H9 (cell line): ENCODE results near the gene TMEM120A. TPM values are rescaled to one million over a fixed set of nuclear protein-coding genes. Genes with fewer than 3 reads are reported as not detected.

Experiments
- DNase-seq: peaks from one replicate; pipeline ENCODE4 v3.0.0-alpha.2; 2017
- H2AFZ ChIP-seq: one replicate; pipeline ENCODE4 v1.6.1; 2013; ENCODE audit warnings: mild to moderate bottlenecking, low read length, control low read depth, moderate library complexity
- H2AK5ac ChIP-seq: 2 replicates; pipeline ENCODE4 v1.6.1; 2013; ENCODE audit warnings: low read length, control low read depth, mixed read lengths; ENCODE audit not compliant: insufficient read length
- H2BK120ac ChIP-seq: one replicate; pipeline ENCODE4 v1.6.1; 2013; ENCODE audit warnings: low read depth, mild to moderate bottlenecking, low read length, control low read depth, inconsistent platforms; ENCODE audit not compliant: poor library complexity, severe bottlenecking
- H2BK12ac ChIP-seq: 2 replicates; pipeline ENCODE4 v1.6.1; 2013; ENCODE audit warnings: low read length, control low read depth, mixed read lengths, low read depth; ENCODE audit not compliant: insufficient read length
- H2BK15ac ChIP-seq: 2 replicates; pipeline ENCODE4 v1.6.1; 2013; ENCODE audit warnings: low read depth, low read length, control low read depth
- H2BK20ac ChIP-seq: one replicate; pipeline ENCODE4 v1.6.1; 2013; ENCODE audit warnings: low read depth, mild to moderate bottlenecking, low read length, control low read depth, inconsistent platforms; ENCODE audit not compliant: poor library complexity, severe bottlenecking
- H2BK5ac ChIP-seq: 2 replicates; pipeline ENCODE4 v1.6.1; 2013; ENCODE audit warnings: low read length, control low read depth, mixed read lengths; ENCODE audit not compliant: insufficient read length
- H3K14ac ChIP-seq: 2 replicates; pipeline ENCODE4 v1.6.1; 2013; ENCODE audit warnings: low read length, control low read depth; ENCODE audit not compliant: insufficient read depth
- H3K18ac ChIP-seq: 2 replicates; pipeline ENCODE4 v1.6.1; 2013; ENCODE audit warnings: low read depth, mild to moderate bottlenecking, mixed read lengths, low read length, control low read depth; ENCODE audit not compliant: insufficient read length
- H3K23ac ChIP-seq: 2 replicates; pipeline ENCODE4 v1.6.1; 2013; ENCODE audit warnings: low read length, control low read depth, mixed read lengths, low read depth; ENCODE audit not compliant: insufficient read length
- H3K23me2 ChIP-seq: 2 replicates; pipeline ENCODE4 v1.6.1; 2013; ENCODE audit warnings: low read depth, mild to moderate bottlenecking, mixed read lengths, low read length, control low read depth; ENCODE audit not compliant: insufficient read length, poor library complexity, severe bottlenecking
- H3K27ac ChIP-seq: 2 replicates; pipeline ENCODE4 v1.5.1; 2013; ENCODE audit warnings: low read length, control low read depth, mixed read lengths, low read depth; ENCODE audit not compliant: insufficient read length
- H3K27me3 ChIP-seq: 2 replicates; pipeline ENCODE4 v1.6.1; 2013; ENCODE audit warnings: low read length, control low read depth, inconsistent platforms; ENCODE audit not compliant: insufficient read depth
- H3K4ac ChIP-seq: 2 replicates; pipeline ENCODE4 v1.6.1; 2013; ENCODE audit warnings: low read depth, mild to moderate bottlenecking, control low read depth, inconsistent platforms, low read length, moderate library complexity
- H3K4me1 ChIP-seq: 2 replicates; pipeline ENCODE4 v1.6.1; 2013; ENCODE audit warnings: low read length, control low read depth, inconsistent platforms; ENCODE audit not compliant: insufficient read depth
- H3K4me2 ChIP-seq: 2 replicates; pipeline ENCODE4 v1.6.1; 2013; ENCODE audit warnings: low read length, control low read depth, mixed read lengths; ENCODE audit not compliant: insufficient read length, insufficient read depth
- H3K56ac ChIP-seq: 2 replicates; pipeline ENCODE4 v1.6.1; 2013; ENCODE audit warnings: low read depth, mild to moderate bottlenecking, mixed read lengths, low read length, control low read depth; ENCODE audit not compliant: insufficient read length
- H3K79me1 ChIP-seq: 2 replicates; pipeline ENCODE4 v1.6.1; 2013; ENCODE audit warnings: low read depth, mild to moderate bottlenecking, moderate library complexity, low read length, control low read depth, inconsistent platforms; ENCODE audit not compliant: insufficient read depth, poor library complexity, severe bottlenecking
- H3K79me2 ChIP-seq: 2 replicates; pipeline ENCODE4 v1.6.1; 2013; ENCODE audit warnings: low read length, control low read depth, inconsistent platforms; ENCODE audit not compliant: insufficient read depth
- H3K9ac ChIP-seq: 2 replicates; pipeline ENCODE4 v1.6.1; 2013; ENCODE audit warnings: low read length, control low read depth, mixed read lengths; ENCODE audit not compliant: insufficient read length; ENCODE audit errors: extremely low read depth
- H3K9me3 ChIP-seq: one replicate; pipeline ENCODE4 v1.6.1; 2013; ENCODE audit warnings: low read depth, low read length, inconsistent platforms; ENCODE audit not compliant: control insufficient read depth
- H3T11ph ChIP-seq: one replicate; pipeline ENCODE4 v1.6.1; 2013; ENCODE audit warnings: mild to moderate bottlenecking, low read length, control low read depth, inconsistent platforms
- H4K20me1 ChIP-seq: one replicate; pipeline ENCODE4 v1.6.1; 2013; ENCODE audit not compliant: control insufficient read depth, insufficient read length, insufficient read depth
- H4K5ac ChIP-seq: 2 replicates; pipeline ENCODE4 v1.6.1; 2013; ENCODE audit warnings: low read depth, mild to moderate bottlenecking, mixed read lengths, low read length, control low read depth; ENCODE audit not compliant: insufficient read length
- H4K8ac ChIP-seq: replicated peaks from 2 replicates; pipeline ENCODE4 v1.6.1; 2013; ENCODE audit warnings: low read length, control low read depth, mixed read lengths, low read depth; ENCODE audit not compliant: insufficient read length
- H4K91ac ChIP-seq: 2 replicates; pipeline ENCODE4 v1.6.1; 2013; ENCODE audit warnings: low read depth, mild to moderate bottlenecking, moderate library complexity, mixed read lengths, low read length, control low read depth; ENCODE audit not compliant: insufficient read length
- H3K27ac Mint-ChIP-seq, 3 experiments: 2 replicates in 2 of 3; 3 replicates in 1 of 3; pipeline ENCODE4 v1.8.0; 2020 to 2021; ENCODE audit warnings: mixed read lengths in 3 of 3, mild to moderate bottlenecking in 1 of 3, moderate library complexity in 1 of 3
- H3K27me3 Mint-ChIP-seq: 2 replicates; pipeline ENCODE4 v1.8.0; 2021; ENCODE audit warnings: low read depth, mild to moderate bottlenecking, moderate library complexity, mixed read lengths
- H3K36me3 Mint-ChIP-seq, 3 experiments: 2 replicates in 2 of 3; 3 replicates in 1 of 3; pipeline ENCODE4 v1.8.0; 2020 to 2021; ENCODE audit warnings: low read depth in 3 of 3, mixed read lengths in 3 of 3; ENCODE audit not compliant: insufficient read depth in 1 of 3
- H3K4me1 Mint-ChIP-seq, 2 experiments: 2 replicates each; pipeline ENCODE4 v1.8.0; 2020; ENCODE audit warnings: mixed read lengths in 2 of 2
- H3K4me3 Mint-ChIP-seq, 2 experiments: 2 replicates in 1 of 2; 3 replicates in 1 of 2; pipeline ENCODE4 v1.8.0; 2020 to 2021; ENCODE audit warnings: mild to moderate bottlenecking in 2 of 2, mixed read lengths in 2 of 2, moderate library complexity in 1 of 2
- H3K9me3 Mint-ChIP-seq, 2 experiments: 2 replicates in 1 of 2; 3 replicates in 1 of 2; pipeline ENCODE4 v1.8.0; 2020; ENCODE audit warnings: mild to moderate bottlenecking in 2 of 2, mixed read lengths in 2 of 2, moderate library complexity in 1 of 2
- CTCF ChIP-seq: fragments of 200-600 bp; sonication (generic); conservative IDR thresholded peaks from 3 replicates; pipeline ENCODE4 v1.8.0; 2021; ENCODE audit warnings: antibody characterized with exemption, mild to moderate bottlenecking
- WGBS: extraction: QIAGEN DNeasy Blood & Tissue Kit; methylation state at CpG from one replicate; pipeline ENCODE4 v1.1.7; 2013; ENCODE audit warnings: missing lambda C conversion rate, low lambda C conversion rate, mixed read lengths; ENCODE audit not compliant: insufficient read length; ENCODE audit errors: extremely low coverage; 5-methylcytosine and 5-hydroxymethylcytosine counted together
- total RNA-seq: library from RNA; stranded (reverse); gene quantifications from 2 replicates; pipeline ENCODE4 v1.2.1, GENCODE V29; 2021

TMEM120A gene
- total RNA-seq, 1 experiment from 2014 or later = 30.0 TPM

- H3K9me3 Mint-ChIP-seq = no peaks in the 10 kb centered on the region; a peak in 1 of 5 replicates
- WGBS = no CpG with 5 or more reads among the region's 21 CpGs
- Histone ChIP-seq H2BK120ac (no peak overlapping the region), H3K27ac (no peak overlapping the region), H3K9me3 (no peaks in the 10 kb centered on the region), H2AK5ac (no peak overlapping the region), H2BK5ac (no peak overlapping the region), H4K91ac (no peak overlapping the region), H2BK20ac (no peak overlapping the region), H3K56ac (no peak overlapping the region), H3K14ac (no peak overlapping the region), H2BK15ac (no peak overlapping the region), H2BK12ac (no peak overlapping the region), H3K79me2 (no peaks in the 10 kb centered on the region), H3K9ac (no peak overlapping the region), H2AFZ (no peak overlapping the region), H3K4me2 (no peak overlapping the region), H3K79me1 (no peaks in the 10 kb centered on the region), H3K23ac (no peak overlapping the region), H3K18ac (no peak overlapping the region), H3K4me1 (peaks cover 8% of the 10 kb centered on the region; the same call in 1 of the 2 replicates), H3T11ph (no peak overlapping the region), H4K5ac (no peak overlapping the region), H3K4ac (no peak overlapping the region), H4K8ac (no peak overlapping the region), H3K23me2 (no peaks in the 10 kb centered on the region), H4K20me1 (peaks cover 2% of the 10 kb centered on the region), H3K27me3 (no peaks in the 10 kb centered on the region)
- peaks cover 19 to 45% (median 34%) of the 10 kb centered on the region in 3 experiments for H3K36me3 Mint-ChIP-seq
- H3K4me3 Mint-ChIP-seq = no peak overlapping the region
- no peak for TF ChIP-seq CTCF
- no peaks in the 10 kb centered on the region; the same call in 1 of the 2 replicates for H3K27me3 Mint-ChIP-seq
- no peak overlapping the region for H3K27ac Mint-ChIP-seq
- DNase-seq = no peak
- peaks cover 7 to 16% of the 10 kb centered on the region in 2 experiments for H3K4me1 Mint-ChIP-seq
Observed at GRCh38 chr7:75985009-75985517, 9.3 kb downstream of the TMEM120A start.
